Activated CD8-positive, alpha-beta memory T cell treated with anti-CD3 and anti-CD28 coated beads for 1 hour (primary cell): ENCODE measurements around the gene CSRNP3.
"Not testable (repeated sequence)": the region's sequence is repeated elsewhere in the genome, so short reads cannot be mapped to it uniquely, and the experiment has no call there.

Source experiments
- DNase-seq, 2 donors: peaks; one replicate each; pipeline ENCODE4 v3.0.0-alpha.2; 2020; ENCODE audit warnings: low read depth in 1 of 2; ENCODE audit errors: extremely low read depth in 1 of 2

The CSRNP3 gene

GRCh38 chr2:165631089-165631488 is 161.6 kb downstream of the CSRNP3 start:
- no peak for DNase-seq

GRCh38 chr2:165632594-165632993 is 163.1 kb downstream of the CSRNP3 start:
- no peak for DNase-seq

- no peak for DNase-seq
Observed at GRCh38 chr2:165633431-165633830, 163.9 kb downstream of the CSRNP3 start.

- DNase-seq: no peak
Observed at GRCh38 chr2:165634282-165634681, 164.8 kb downstream of the CSRNP3 start.

- DNase-seq: no peak
Observed at GRCh38 chr2:165634855-165635254, 165.4 kb downstream of the CSRNP3 start.

- no peak for DNase-seq
Observed at GRCh38 chr2:165635532-165635931, 166.0 kb downstream of the CSRNP3 start.

- DNase-seq: no peak
Observed at GRCh38 chr2:165636959-165637358, 167.5 kb downstream of the CSRNP3 start.

GRCh38 chr2:165637396-165637795 is 167.9 kb downstream of the CSRNP3 start:
- DNase-seq: no peak

GRCh38 chr2:165639504-165639903 is 170.0 kb downstream of the CSRNP3 start:
- no peak for DNase-seq

GRCh38 chr2:165640247-165640929 is 170.9 kb downstream of the CSRNP3 start:
- DNase-seq: no peak

GRCh38 chr2:165645930-165646831 is 176.7 kb downstream of the CSRNP3 start:
- DNase-seq: no peak

- no peak for DNase-seq
Observed at GRCh38 chr2:165647409-165647808, 177.9 kb downstream of the CSRNP3 start.

GRCh38 chr2:165648801-165649200 is 179.3 kb downstream of the CSRNP3 start:
- no peak for DNase-seq

- DNase-seq: no peak
Observed at GRCh38 chr2:165651233-165651632, 181.7 kb downstream of the CSRNP3 start.

- DNase-seq: no peak
Observed at GRCh38 chr2:165655661-165656060, 186.2 kb downstream of the CSRNP3 start.

GRCh38 chr2:165660361-165660760 is 190.9 kb downstream of the CSRNP3 start:
- no peak for DNase-seq

- no peak for DNase-seq
Observed at GRCh38 chr2:165662720-165663119, 193.2 kb downstream of the CSRNP3 start.

- DNase-seq: no peak
Observed at GRCh38 chr2:165665614-165666013, 196.1 kb downstream of the CSRNP3 start.

- not testable (repeated sequence) for DNase-seq
Observed at GRCh38 chr2:165666073-165666472, 196.6 kb downstream of the CSRNP3 start.

- DNase-seq: no peak
Observed at GRCh38 chr2:165666605-165667004, 197.1 kb downstream of the CSRNP3 start.

GRCh38 chr2:165667375-165667774 is 197.9 kb downstream of the CSRNP3 start:
- DNase-seq: no peak

- DNase-seq: no peak
Observed at GRCh38 chr2:165674780-165675179, 205.3 kb downstream of the CSRNP3 start.
